VCaP (cell line): ENCODE data around the gene ECHS1.

Experiments
- H3K27ac ChIP-seq: fragments of 450-650 bp; 2 replicates; pipeline ENCODE4 v1.5.1; 2017
- CTCF ChIP-seq: fragments of 450-650 bp; conservative IDR thresholded peaks from 2 replicates; pipeline ENCODE4 v1.5.1; 2017; ENCODE audit warnings: mild to moderate bottlenecking, moderate library complexity

The ECHS1 gene

GRCh38 chr10:133339708-133340380 is 33.3 kb downstream of the ECHS1 start:
- no peak for TF ChIP-seq CTCF
- H3K27ac ChIP-seq: no peak overlapping the region

DNA sequence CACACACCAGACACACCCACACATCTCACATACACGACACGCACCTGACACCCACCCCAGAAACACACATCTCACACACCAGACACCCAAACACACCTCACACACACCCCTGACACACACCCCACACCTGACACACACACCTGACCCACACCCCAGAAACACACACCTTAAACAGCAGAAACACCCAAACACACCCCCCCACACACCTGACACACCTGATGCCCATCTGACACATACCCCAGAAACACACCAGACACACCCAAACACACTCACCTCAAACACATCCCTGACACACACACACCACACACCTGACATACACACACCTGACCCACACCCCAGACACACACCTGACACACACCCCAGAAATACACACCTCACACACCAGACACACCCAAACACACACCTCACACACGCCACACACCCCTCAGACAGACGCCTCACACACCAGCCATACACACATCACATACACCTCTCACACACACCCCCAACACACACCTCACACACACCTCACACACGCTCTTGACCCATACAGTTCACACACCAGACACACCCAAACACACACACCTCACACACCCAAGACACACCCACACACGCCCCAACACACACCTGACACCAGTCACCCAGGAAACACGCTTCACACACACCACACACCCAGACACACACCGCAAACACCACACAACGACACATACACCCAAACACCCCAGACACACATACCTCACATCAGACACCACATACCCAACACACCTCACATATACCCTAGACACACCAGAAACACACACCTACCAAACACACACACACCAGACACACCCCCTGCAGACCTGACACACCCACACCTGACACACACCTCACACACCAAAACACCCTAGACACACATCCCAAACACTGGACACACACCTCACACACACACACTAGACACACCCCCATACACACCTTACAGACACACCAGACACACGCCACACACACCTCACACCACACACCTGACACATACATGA is 34.8 kb downstream of the ECHS1 start:
- TF ChIP-seq CTCF: no peak
- no peak overlapping the region for H3K27ac ChIP-seq

DNA sequence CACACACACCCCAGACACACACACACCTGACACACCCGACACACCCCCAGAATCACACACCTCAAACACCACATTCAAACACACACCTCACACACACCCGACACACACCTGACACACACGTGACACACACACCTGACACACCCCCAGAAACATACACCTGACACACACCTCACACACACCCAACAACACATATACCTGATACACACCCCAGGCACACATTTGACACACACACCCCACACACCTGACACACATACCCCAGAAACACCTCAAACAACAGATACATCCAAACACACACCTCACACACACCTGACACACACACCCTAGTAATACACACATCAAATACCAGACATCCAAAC is 35.8 kb downstream of the ECHS1 start:
- no peak for TF ChIP-seq CTCF

DNA sequence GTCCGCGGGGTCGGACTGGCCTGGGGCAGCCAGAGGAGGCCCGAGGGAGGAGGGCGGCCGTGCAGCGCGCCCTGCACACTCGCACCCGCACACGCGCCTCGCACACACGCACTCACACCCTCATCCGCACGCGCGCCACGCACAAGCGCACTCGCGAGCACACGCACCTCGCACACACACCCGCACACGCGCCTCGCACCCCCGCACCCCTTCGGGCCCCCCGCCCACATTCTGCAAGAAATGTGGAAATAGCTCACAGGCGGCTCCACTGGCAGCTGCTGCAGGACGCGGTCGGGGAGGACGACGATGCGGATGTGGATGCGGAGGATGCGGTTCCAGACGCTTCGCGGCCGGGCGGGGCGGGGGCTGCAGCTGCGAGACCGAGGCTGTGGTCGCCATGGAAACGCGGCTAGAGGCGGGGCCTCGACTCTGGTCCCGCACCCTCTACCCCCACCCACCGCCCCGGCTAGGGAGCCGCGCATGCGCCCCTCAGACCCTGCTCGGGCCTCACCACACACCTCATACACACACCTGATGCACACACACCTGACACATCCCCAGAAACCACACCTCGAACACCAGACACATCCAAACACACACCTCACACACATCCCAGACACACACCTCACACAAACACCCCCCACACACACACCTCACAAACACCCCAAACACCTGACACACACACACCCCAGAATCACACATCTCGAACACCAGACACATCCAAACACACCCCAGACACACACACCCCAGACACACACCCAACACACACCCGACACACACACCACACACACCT is 36.4 kb downstream of the ECHS1 start, which contains the start of gene CALY:
Gene CALY, minus strand, starts transcription at position 320 of the 793 bp plus-strand sequence. CDS start 7,907 bp downstream, outside the sequence.
- TF ChIP-seq CTCF: no peak
- no peak within 1 kb of the TSS for H3K27ac ChIP-seq

More for the DNA sequence above, 35.8 kb downstream of the ECHS1 start:
- no peak overlapping the region for H3K27ac ChIP-seq

DNA sequence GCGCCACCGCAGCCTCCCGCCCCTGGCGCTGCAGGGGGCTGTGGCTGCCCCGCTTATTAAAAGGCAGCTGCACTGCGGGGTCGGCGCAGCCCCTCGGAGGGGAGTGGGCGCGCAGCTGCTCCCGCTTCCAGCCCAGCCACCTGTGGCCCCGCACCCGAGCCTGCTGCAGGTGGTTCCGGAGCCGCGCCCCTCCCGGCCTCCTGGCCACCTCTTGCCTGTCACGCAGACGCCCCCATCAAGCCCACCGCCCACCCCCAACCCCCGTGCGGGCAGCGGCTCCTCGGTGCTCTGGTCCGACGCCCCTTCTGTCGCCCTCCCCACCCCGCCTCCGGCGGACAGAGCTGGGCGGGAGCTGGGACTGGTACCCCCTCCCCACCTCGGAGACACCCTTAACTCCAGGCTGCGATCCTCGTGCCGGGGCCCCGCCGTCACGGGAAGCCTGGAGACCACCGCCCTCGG is 37.0 kb downstream of the ECHS1 start:
- no peak for TF ChIP-seq CTCF

DNA sequence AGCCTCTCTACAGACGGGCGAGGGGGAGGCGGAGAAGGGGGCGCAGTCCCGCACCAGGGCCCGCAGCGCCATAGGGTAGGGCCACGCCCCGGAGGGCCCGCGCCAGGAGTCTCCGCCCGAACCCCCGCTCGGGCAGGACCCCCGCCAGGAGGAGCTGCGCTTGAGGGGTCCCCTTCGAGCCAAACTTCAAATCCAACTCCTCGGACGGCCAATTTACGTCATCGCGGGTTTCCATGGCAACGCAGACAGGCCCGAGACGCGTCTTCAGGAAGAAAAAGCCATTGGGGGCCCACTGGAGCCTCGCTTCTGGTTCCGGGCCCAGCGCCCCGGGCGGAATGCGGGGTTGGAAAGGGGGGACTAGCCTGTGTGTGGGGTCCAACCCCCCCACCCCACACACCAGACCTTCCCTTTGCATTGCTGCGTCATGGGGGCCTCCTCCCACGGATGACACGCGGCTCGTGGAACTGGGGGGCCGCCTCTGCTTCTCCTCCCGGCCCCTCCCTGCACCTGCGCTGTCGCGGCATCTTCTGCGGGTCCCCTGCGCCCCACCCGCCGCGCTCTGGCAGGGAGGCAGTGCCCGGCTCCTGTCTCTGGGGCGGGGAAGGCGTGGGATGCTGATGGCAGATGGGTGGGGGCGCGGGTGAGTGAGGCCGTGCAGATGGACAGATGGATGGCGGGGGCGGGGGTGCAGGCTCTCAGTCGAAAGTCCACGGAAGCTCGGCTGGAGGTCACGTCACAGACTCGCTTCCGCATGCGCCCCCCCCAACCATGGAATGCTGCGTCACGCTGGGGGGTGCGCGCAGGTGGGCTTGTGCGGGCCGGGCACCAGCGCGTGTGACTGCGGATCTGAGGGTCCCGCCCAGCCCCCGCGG is 37.7 kb downstream of the ECHS1 start:
- no peak for TF ChIP-seq CTCF
- H3K27ac ChIP-seq: no peak overlapping the region

More for the DNA sequence above, 37.0 kb downstream of the ECHS1 start:
- H3K27ac ChIP-seq: no peak overlapping the region
